Parathyroid adenoma (tissue), 2 donors: ENCODE data around the gene CACNA1D.

ENCODE experiments used
- H2AFZ ChIP-seq: fragments of 300-600 bp; sonication (generic); one replicate; pipeline ENCODE4 v1.7.0; 2017; ENCODE audit warnings: antibody characterized with exemption, mild to moderate bottlenecking
- H3K27ac ChIP-seq: fragments of 300-600 bp; sonication (generic); one replicate; pipeline ENCODE4 v1.7.0; 2017
- H3K27me3 ChIP-seq: fragments of 300-600 bp; sonication (generic); one replicate; pipeline ENCODE4 v1.7.0; 2017; ENCODE audit warnings: low read length; ENCODE audit not compliant: control insufficient read depth, insufficient read depth
- H3K36me3 ChIP-seq: fragments of 300-600 bp; sonication (generic); one replicate; pipeline ENCODE4 v1.7.0; 2017; ENCODE audit warnings: low read length; ENCODE audit not compliant: control insufficient read depth, insufficient read depth
- H3K4me1 ChIP-seq: fragments of 300-600 bp; sonication (generic); one replicate; pipeline ENCODE4 v1.7.0; 2017; ENCODE audit warnings: control low read depth
- H3K4me2 ChIP-seq: fragments of 300-600 bp; sonication (generic); one replicate; pipeline ENCODE4 v1.7.0; 2017; ENCODE audit warnings: low read length
- H3K4me3 ChIP-seq: fragments of 300-600 bp; sonication (generic); one replicate; pipeline ENCODE4 v1.7.0; 2017; ENCODE audit warnings: low read depth, low read length
- H3K79me2 ChIP-seq: fragments of 300-600 bp; sonication (generic); one replicate; pipeline ENCODE4 v1.7.0; 2017; ENCODE audit warnings: control low read depth
- H3K9ac ChIP-seq: fragments of 300-600 bp; sonication (generic); one replicate; pipeline ENCODE4 v1.7.0; 2017; ENCODE audit warnings: mild to moderate bottlenecking
- H3K9me3 ChIP-seq: fragments of 300-600 bp; sonication (generic); one replicate; pipeline ENCODE4 v1.7.0; 2017; ENCODE audit warnings: low read length; ENCODE audit not compliant: control insufficient read depth
- CTCF ChIP-seq: fragments of 300-600 bp; sonication (generic); IDR thresholded peaks from one replicate; pipeline ENCODE4 v1.7.0; 2017; ENCODE audit warnings: antibody characterized with exemption, mild to moderate bottlenecking
- donor health status: primary hyperparathyroidism.

CACNA1D gene

GRCh38 chr3:53502737-53503136, 8.3 kb downstream of the CACNA1D start:
- H3K27ac ChIP-seq: no peak overlapping the region
- H3K27me3 ChIP-seq: no peaks in the 10 kb centered on the region
- peaks cover 5% of the 10 kb centered on the region for H3K4me1 ChIP-seq
- H3K9me3 ChIP-seq: no peaks in the 10 kb centered on the region
- no peaks in the 10 kb centered on the region for H3K36me3 ChIP-seq
- no peak overlapping the region for H3K4me2 ChIP-seq
- no peak overlapping the region for H3K9ac ChIP-seq
- TF ChIP-seq CTCF: no peak
- no peak overlapping the region for H3K4me3 ChIP-seq
- H2AFZ ChIP-seq: no peak overlapping the region
- no peaks in the 10 kb centered on the region for H3K79me2 ChIP-seq

- Histone ChIP-seq H3K79me2 (no peaks in the 10 kb centered on the region), H3K4me2 (no peak overlapping the region), H3K4me3 (no peak overlapping the region), H3K9ac (no peak overlapping the region), H3K36me3 (no peaks in the 10 kb centered on the region), H3K27me3 (no peaks in the 10 kb centered on the region), H3K4me1 (peaks cover 5% of the 10 kb centered on the region), H2AFZ (no peak overlapping the region), H3K27ac (no peak overlapping the region), H3K9me3 (no peaks in the 10 kb centered on the region)
- no peak for TF ChIP-seq CTCF
Observed at GRCh38 chr3:53503195-53503594, 8.8 kb downstream of the CACNA1D start.

- H3K9me3 ChIP-seq: no peaks in the 10 kb centered on the region
- no peak overlapping the region for H3K27ac ChIP-seq
Observed at GRCh38 chr3:53506110-53506762, 11.8 kb downstream of the CACNA1D start.

GRCh38 chr3:53506763-53507145, 12.3 kb downstream of the CACNA1D start:
- no peaks in the 10 kb centered on the region for H3K79me2 ChIP-seq
- H3K9me3 ChIP-seq: no peaks in the 10 kb centered on the region
- no peak overlapping the region for H3K4me2 ChIP-seq
- H3K36me3 ChIP-seq: no peaks in the 10 kb centered on the region
- no peak overlapping the region for H2AFZ ChIP-seq
- no peaks in the 10 kb centered on the region for H3K27me3 ChIP-seq
- H3K9ac ChIP-seq: no peak overlapping the region
- no peak overlapping the region for H3K27ac ChIP-seq
- TF ChIP-seq CTCF: no peak
- H3K4me1 ChIP-seq: no peaks in the 10 kb centered on the region
- no peak overlapping the region for H3K4me3 ChIP-seq

More at GRCh38 chr3:53506110-53506762, 11.8 kb downstream of the CACNA1D start:
- Histone ChIP-seq H3K36me3 (no peaks in the 10 kb centered on the region), H2AFZ (no peak overlapping the region), H3K4me3 (no peak overlapping the region), H3K4me2 (no peak overlapping the region), H3K27me3 (no peaks in the 10 kb centered on the region), H3K79me2 (no peaks in the 10 kb centered on the region), H3K9ac (no peak overlapping the region), H3K4me1 (no peaks in the 10 kb centered on the region)
- no peak for TF ChIP-seq CTCF

- H3K79me2 ChIP-seq: no peaks in the 10 kb centered on the region
- no peaks in the 10 kb centered on the region for H3K9me3 ChIP-seq
- no peak overlapping the region for H2AFZ ChIP-seq
- H3K4me3 ChIP-seq: no peak overlapping the region
- H3K4me1 ChIP-seq: no peaks in the 10 kb centered on the region
- no peaks in the 10 kb centered on the region for H3K27me3 ChIP-seq
- no peak overlapping the region for H3K27ac ChIP-seq
- no peak overlapping the region for H3K4me2 ChIP-seq
- no peaks in the 10 kb centered on the region for H3K36me3 ChIP-seq
- H3K9ac ChIP-seq: no peak overlapping the region
- TF ChIP-seq CTCF: no peak
Observed at GRCh38 chr3:53509494-53509893, 15.1 kb downstream of the CACNA1D start.
